B cell (primary cell): ENCODE data around the gene THRAP3. TPM values are rescaled to one million over a fixed set of nuclear protein-coding genes. Genes with fewer than 3 reads are reported as not detected.

Source experiments
- ATAC-seq: fragments of 200-7000 bp; cut with Tn5 transposase; one replicate; pipeline ENCODE4 v1.10.0; 2021; ENCODE audit warnings: low read depth, mild to moderate bottlenecking, moderate number of reproducible peaks, moderate library complexity
- CTCF ChIA-PET: fragments of 350-600 bp; sonication (Branson Sonifier 250); formaldehyde crosslinking; loops from one replicate; lab custom pipeline; 2021; ENCODE audit warnings: antibody characterized with exemption, inconsistent platforms; lab: Charles Lee
- POLR2A ChIA-PET: fragments of 350-600 bp; sonication (Branson Sonifier 250); formaldehyde crosslinking; loops from one replicate; lab custom pipeline; 2021; ENCODE audit warnings: antibody characterized with exemption; lab: Charles Lee
- DNase-seq: peaks from one replicate; pipeline ENCODE4 v3.0.0; 2013
- H2AFZ ChIP-seq: 2 replicates; pipeline ENCODE4 v1.6.1; 2012; ENCODE audit warnings: mild to moderate bottlenecking, low read depth, low read length; ENCODE audit not compliant: insufficient read depth, poor library complexity, severe bottlenecking
- H3K27ac ChIP-seq, 2 donors: 1 replicate in 1 of 2; 2 replicates in 1 of 2; pipeline ENCODE4 v1.5.1; 2012 to 2013; ENCODE audit warnings: low read length in 2 of 2, mild to moderate bottlenecking in 2 of 2, moderate library complexity in 1 of 2
- H3K27me3 ChIP-seq, 4 experiments: fragments of 200-600 bp in 1 of 4; sonication (generic) in 1 of 4; replicated peaks in 1 of 4; 1 replicate in 2 of 4; 2 replicates in 2 of 4; pipeline versions ENCODE4 v1.6.1 to v1.7.0; 2013 to 2016; ENCODE audit warnings: low read length in 3 of 4, mild to moderate bottlenecking in 2 of 4, mixed read lengths in 1 of 4, moderate library complexity in 1 of 4; ENCODE audit not compliant: insufficient read depth in 4 of 4, control insufficient read depth in 3 of 4; ENCODE audit errors: control extremely low read depth in 1 of 4
- H3K36me3 ChIP-seq, 2 experiments: replicated peaks in 1 of 2; 1 replicate in 1 of 2; 2 replicates in 1 of 2; pipeline versions ENCODE4 v1.6.1 to v1.7.1; 2013; ENCODE audit warnings: low read length in 1 of 2; ENCODE audit not compliant: insufficient read depth in 2 of 2, control insufficient read depth in 1 of 2; ENCODE audit errors: control extremely low read depth in 1 of 2, extremely low read depth in 1 of 2
- H3K4me1 ChIP-seq, 2 donors: fragments of 200-600 bp in 1 of 2; sonication (generic) in 1 of 2; 1 replicate in 1 of 2; 2 replicates in 1 of 2; pipeline versions ENCODE4 v1.5.1 to v1.6.1; 2013 to 2017; ENCODE audit warnings: low read length in 2 of 2; ENCODE audit not compliant: control insufficient read depth in 2 of 2, insufficient read depth in 2 of 2
- H3K4me2 ChIP-seq: replicated peaks from 2 replicates; pipeline ENCODE3; 2012; ENCODE audit warnings: mild to moderate bottlenecking, low read depth, low read length; ENCODE audit not compliant: poor library complexity, severe bottlenecking
- H3K4me3 ChIP-seq, 5 experiments: fragments of 200-600 bp in 1 of 5; sonication (generic) in 1 of 5; 1 replicate in 3 of 5; 2 replicates in 2 of 5; pipeline versions ENCODE4 v1.5.1 to v1.7.0; 2011 to 2016; ENCODE audit warnings: low read length in 4 of 5, mild to moderate bottlenecking in 4 of 5, low read depth in 2 of 5, control low read depth in 1 of 5, moderate library complexity in 1 of 5; ENCODE audit not compliant: insufficient read depth in 1 of 5; ENCODE audit errors: control extremely low read depth in 1 of 5, extremely low read depth in 1 of 5
- H3K79me2 ChIP-seq: fragments of 200-600 bp; sonication (generic); one replicate; pipeline ENCODE4 v1.6.0; 2016; ENCODE audit warnings: low read length; ENCODE audit not compliant: control insufficient read depth, insufficient read depth
- H3K9ac ChIP-seq: fragments of 200-600 bp; sonication (generic); 2 replicates; pipeline ENCODE4 v1.6.1; 2017; ENCODE audit warnings: mild to moderate bottlenecking, low read length, moderate library complexity
- H3K9me3 ChIP-seq, 3 donors: one replicate each; pipeline versions ENCODE4 v1.6.1 to v1.7.1; 2013; ENCODE audit warnings: low read length in 2 of 3; ENCODE audit not compliant: control insufficient read depth in 2 of 3, insufficient read depth in 1 of 3; ENCODE audit errors: control extremely low read depth in 1 of 3
- H4K20me1 ChIP-seq: 2 replicates; pipeline ENCODE4 v1.6.0; 2012; ENCODE audit warnings: mild to moderate bottlenecking, low read length; ENCODE audit not compliant: insufficient read depth, control insufficient read depth, poor library complexity, severe bottlenecking
- H3K27ac Mint-ChIP-seq: one replicate; pipeline ENCODE4 v1.8.0; 2021; ENCODE audit warnings: mixed read lengths
- H3K27me3 Mint-ChIP-seq: one replicate; pipeline ENCODE4 v1.8.0; 2021; ENCODE audit warnings: mixed read lengths
- H3K4me1 Mint-ChIP-seq: one replicate; pipeline ENCODE4 v1.8.0; 2021; ENCODE audit warnings: mixed read lengths
- H3K4me3 Mint-ChIP-seq: one replicate; pipeline ENCODE4 v1.8.0; 2021; ENCODE audit warnings: mixed read lengths
- H3K9me3 Mint-ChIP-seq: one replicate; pipeline ENCODE4 v1.8.0; 2022; ENCODE audit warnings: mixed read lengths; ENCODE audit not compliant: insufficient read depth
- CTCF ChIP-seq: fragments of 200-600 bp; IDR thresholded peaks from one replicate; pipeline ENCODE4 v1.8.0; 2022; ENCODE audit warnings: antibody characterized with exemption, mild to moderate bottlenecking
- EZH2 ChIP-seq: IDR thresholded peaks from 2 replicates; pipeline ENCODE4 v1.6.1; 2012; ENCODE audit warnings: borderline replicate concordance, low read depth, mild to moderate bottlenecking, moderate library complexity, low read length; ENCODE audit not compliant: insufficient read depth, poor library complexity, severe bottlenecking
- WGBS: methylation state at CpG from one replicate; pipeline ENCODE4 v1.1.5; 2013; ENCODE audit warnings: missing lambda C conversion rate; ENCODE audit not compliant: insufficient coverage; 5-methylcytosine and 5-hydroxymethylcytosine counted together
- intact Hi-C: fragments of 100-400 bp; cut with micrococcal nuclease; formaldehyde crosslinking; loops from one replicate; pipeline ENCODE4 v1.10.0; 2022
- polyA plus RNA-seq: library from polyadenylated mRNA; depleted of rRNA; stranded (reverse); fragments of >200 nt; gene quantifications from 2 replicates; pipeline ENCODE4 v1.2.3, GENCODE V29; 2012
- total RNA-seq, 2 donors: library from RNA; stranded (reverse); fragments of 120-200 nt in 1 of 2; gene quantifications; 1 replicate in 1 of 2; 2 replicates in 1 of 2; pipeline versions ENCODE4 v1.2.3 to v1.2.4, GENCODE V29; 2013 to 2022

The THRAP3 gene
- total and polyA plus RNA-seq, 2 donors (not counting 1 experiment from before 2014, with no cell fraction given): 64.1 to 153 TPM

DNA sequence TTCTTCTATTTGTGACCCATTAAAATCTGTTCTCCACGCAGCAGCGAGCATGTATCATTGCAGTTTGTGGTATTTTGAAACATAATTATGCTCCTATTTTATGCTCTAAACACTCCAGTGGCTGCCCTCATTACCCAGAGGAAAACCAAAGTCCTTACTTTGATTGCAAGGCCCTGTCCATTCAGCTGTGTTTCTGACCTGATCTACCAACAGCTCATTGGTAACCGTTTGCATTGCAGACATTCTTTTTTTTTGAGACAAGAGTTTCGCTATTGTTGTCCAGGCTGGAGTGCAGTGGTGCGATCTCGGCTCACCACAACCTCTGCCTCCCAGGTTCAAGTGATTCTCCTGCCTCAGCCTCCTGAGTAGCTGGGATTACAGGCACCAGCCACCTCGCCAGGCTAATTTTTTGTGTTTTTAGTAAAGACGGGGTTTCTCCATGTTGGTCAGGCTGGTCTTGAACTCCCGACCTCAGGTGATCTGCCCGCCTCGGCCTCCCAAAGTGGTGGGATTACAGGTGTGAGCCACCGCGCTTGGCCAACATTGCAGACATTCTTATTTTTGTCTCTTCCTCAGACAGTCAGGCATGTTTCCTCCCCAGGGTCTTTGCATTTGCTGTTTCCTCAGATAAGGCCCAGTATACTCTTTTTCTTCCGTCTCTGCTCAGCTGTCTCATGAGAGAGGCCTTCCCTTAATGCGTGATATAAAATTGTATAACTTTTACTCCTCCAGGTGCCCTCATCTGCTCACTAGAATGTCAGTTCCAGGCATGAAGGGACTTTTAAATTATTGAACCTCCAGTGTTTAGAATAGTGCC lies 32.5 kb downstream of the THRAP3 start:
- peaks cover 5 to 17% of the 10 kb centered on the region in 2 experiments for H3K36me3 ChIP-seq
- H3K4me3 ChIP-seq: peak overlapping the region in 1 of 5 experiments; percentile 11
- peak overlapping the region; percentile 34 to 66 for H3K27ac ChIP-seq
- no peaks in the 10 kb centered on the region for H3K27me3 Mint-ChIP-seq
- peak overlapping the region; percentile 58 for H3K4me2 ChIP-seq
- CTCF ChIA-PET: interaction anchor here (0.7 to 0.9 kb wide), 3 partner anchors 29 to 64 kb away, joined by 3 to 4 read pairs (median 3); no protein-coding TSS in a partner anchor
- peaks cover 35 to 45% of the 10 kb centered on the region in 2 donors for H3K4me1 ChIP-seq
- H3K4me1 Mint-ChIP-seq: peaks cover 68% of the 10 kb centered on the region
- TF ChIP-seq EZH2 (no peak), CTCF (no peak)
- H3K9me3 Mint-ChIP-seq: no peaks in the 10 kb centered on the region
- peak overlapping the region; percentile 76 for H3K27ac Mint-ChIP-seq
- H4K20me1 ChIP-seq: peaks cover 53% of the 10 kb centered on the region
- H3K9ac ChIP-seq: peak overlapping the region; percentile 32
- ATAC-seq (peak; percentile 52), DNase-seq (peak; percentile 33)
- H3K27me3 ChIP-seq: no peaks in the 10 kb centered on the region
- H3K9me3 ChIP-seq: peaks cover 0 to 10% (median 0%) of the 10 kb centered on the region in 3 donors
- POLR2A ChIA-PET: interaction anchor here (0.6 kb wide), 1 partner anchor 24 kb away, joined by 6 read pairs; no protein-coding TSS in a partner anchor
- intact Hi-C loops: no loop called here
- peak overlapping the region; percentile 51 for H3K4me3 Mint-ChIP-seq
- H3K79me2 ChIP-seq: peaks cover 87% of the 10 kb centered on the region
- WGBS: 0% methylated on average over 4 of the region's 15 CpGs
- H2AFZ ChIP-seq: no peak overlapping the region

DNA sequence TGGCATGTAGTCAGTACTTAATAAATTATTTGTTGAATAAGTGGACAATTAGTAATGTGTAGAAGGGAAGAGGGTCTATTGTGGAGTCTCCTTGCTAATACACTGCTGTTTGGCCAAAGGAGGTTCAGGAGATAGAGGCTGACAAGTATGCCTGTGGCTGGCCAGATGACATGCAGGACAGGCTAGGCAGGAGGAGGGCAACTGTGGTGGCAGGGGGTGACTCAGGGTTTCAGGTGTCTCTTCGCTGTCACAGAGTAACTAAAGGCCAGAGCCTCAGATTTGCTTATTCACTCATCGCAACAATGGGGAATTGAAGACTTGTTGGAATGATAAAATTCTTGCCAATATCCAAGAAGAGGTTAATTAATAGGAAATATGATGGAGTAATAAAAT lies 33.1 kb downstream of the THRAP3 start:
- DNase-seq: no peak
- Mint-ChIP-seq H3K27ac (peak overlapping the region; percentile 76), H3K4me1 (peaks cover 65% of the 10 kb centered on the region), H3K9me3 (no peaks in the 10 kb centered on the region), H3K27me3 (no peaks in the 10 kb centered on the region), H3K4me3 (peak overlapping the region; percentile 51)
- peaks cover 0 to 10% (median 0%) of the 10 kb centered on the region in 3 donors for H3K9me3 ChIP-seq
- 45% methylated on average over 2 of the region's 2 CpGs for WGBS
- H3K4me1 ChIP-seq: peaks cover 35 to 45% of the 10 kb centered on the region in 2 donors
- ChIA-PET CTCF (no interaction called here), POLR2A (no interaction called here)
- peaks cover 82% of the 10 kb centered on the region for H3K79me2 ChIP-seq
- H4K20me1 ChIP-seq: peaks cover 52% of the 10 kb centered on the region
- peak overlapping the region in 1 of 5 experiments; percentile 11 for H3K4me3 ChIP-seq
- peak overlapping the region; percentile 34 to 66 for H3K27ac ChIP-seq
- peak overlapping the region; percentile 32 for H3K9ac ChIP-seq
- H3K27me3 ChIP-seq: no peaks in the 10 kb centered on the region
- peak; percentile 50 for ATAC-seq
- peak overlapping the region; percentile 58 for H3K4me2 ChIP-seq
- H2AFZ ChIP-seq: no peak overlapping the region
- H3K36me3 ChIP-seq: peaks cover 5 to 22% of the 10 kb centered on the region in 2 experiments
- intact Hi-C loops: no loop called here
- TF ChIP-seq EZH2 (no peak), CTCF (no peak)
